Measurements from ENCODE around the gene FARP1. TPM values are rescaled to one million over a fixed set of nuclear protein-coding genes. Genes with fewer than 3 reads are reported as not detected.
A peak's percentile ranks its signal among the peaks of the same experiment; 100 is the strongest.

The FARP1 gene
- total and polyA plus RNA-seq, 2 of the 13 experiments (the other 11 are each of a cell fraction or from before 2014, with no cell fraction given): 70.6 to 126 TPM

DNA sequence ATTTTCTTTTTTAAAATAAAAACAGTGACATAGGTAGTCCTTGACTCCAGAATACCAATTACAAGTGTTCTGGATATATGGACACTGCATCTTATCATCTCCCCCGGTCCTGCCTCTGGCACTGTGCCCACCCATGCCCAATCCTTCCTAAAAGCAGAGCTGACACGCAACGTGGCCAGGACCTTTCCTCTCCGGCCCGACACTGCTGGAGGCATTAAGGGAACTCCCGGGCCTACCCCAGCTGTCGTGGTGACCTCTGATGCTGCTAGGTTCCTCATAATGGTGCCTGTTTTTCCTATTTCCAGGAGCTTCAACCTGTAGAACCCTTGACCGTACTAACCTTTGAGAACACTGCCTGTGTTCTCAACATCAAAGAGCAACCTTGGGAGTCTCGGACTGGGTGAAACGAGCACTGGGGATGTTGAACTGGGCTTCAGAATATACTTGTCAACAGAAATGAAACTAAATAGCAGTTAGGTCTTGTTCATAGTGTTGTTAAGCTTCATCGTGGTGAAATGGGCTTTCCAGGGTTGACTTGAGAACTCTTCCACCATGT is 48.1 kb downstream of the FARP1 start (continued):
- TF ChIP-seq ZNF687 (CRISPR knock-in tag; IDR thresholded peaks at IDR 0.05): peak; percentile 64
- no peak for TF ChIP-seq ATF3 (CRISPR knock-in tag; IDR thresholded peaks at IDR 0.05)
- no peak for TF ChIP-seq STAT5B (CRISPR knock-in tag; IDR thresholded peaks at IDR 0.05)
- no peak for TF ChIP-seq ZNF503 (CRISPR knock-in tag; IDR thresholded peaks at IDR 0.05)
- TF ChIP-seq ZMYM4 (CRISPR knock-in tag; IDR thresholded peaks at IDR 0.05): 0 out of 2 replicates have a peak, but pooled peaks have one; percentile 31
- TF ChIP-seq, protein P1, sequence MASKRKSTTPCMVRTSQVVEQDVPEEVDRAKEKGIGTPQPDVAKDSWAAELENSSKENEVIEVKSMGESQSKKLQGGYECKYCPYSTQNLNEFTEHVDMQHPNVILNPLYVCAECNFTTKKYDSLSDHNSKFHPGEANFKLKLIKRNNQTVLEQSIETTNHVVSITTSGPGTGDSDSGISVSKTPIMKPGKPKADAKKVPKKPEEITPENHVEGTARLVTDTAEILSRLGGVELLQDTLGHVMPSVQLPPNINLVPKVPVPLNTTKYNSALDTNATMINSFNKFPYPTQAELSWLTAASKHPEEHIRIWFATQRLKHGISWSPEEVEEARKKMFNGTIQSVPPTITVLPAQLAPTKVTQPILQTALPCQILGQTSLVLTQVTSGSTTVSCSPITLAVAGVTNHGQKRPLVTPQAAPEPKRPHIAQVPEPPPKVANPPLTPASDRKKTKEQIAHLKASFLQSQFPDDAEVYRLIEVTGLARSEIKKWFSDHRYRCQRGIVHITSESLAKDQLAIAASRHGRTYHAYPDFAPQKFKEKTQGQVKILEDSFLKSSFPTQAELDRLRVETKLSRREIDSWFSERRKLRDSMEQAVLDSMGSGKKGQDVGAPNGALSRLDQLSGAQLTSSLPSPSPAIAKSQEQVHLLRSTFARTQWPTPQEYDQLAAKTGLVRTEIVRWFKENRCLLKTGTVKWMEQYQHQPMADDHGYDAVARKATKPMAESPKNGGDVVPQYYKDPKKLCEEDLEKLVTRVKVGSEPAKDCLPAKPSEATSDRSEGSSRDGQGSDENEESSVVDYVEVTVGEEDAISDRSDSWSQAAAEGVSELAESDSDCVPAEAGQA (IDR thresholded peaks at IDR 0.05; ENCODE audit: low read depth): no peak
- TF ChIP-seq, protein P1 (CRISPR knock-in tag; IDR thresholded peaks at IDR 0.05; ENCODE audit: borderline replicate concordance): no peak
- peak; percentile 48; the same call in 1 of the 2 replicates for TF ChIP-seq NR2F2 (IDR thresholded peaks at IDR 0.05; ENCODE audit: borderline replicate concordance, low read depth)
- TF ChIP-seq SKIL (CRISPR knock-in tag; IDR thresholded peaks at IDR 0.05; ENCODE audit: borderline replicate concordance): 0 out of 2 replicates have a peak, but pooled peaks have one; percentile 17
- TF ChIP-seq NCOR1 (IDR thresholded peaks at IDR 0.05; ENCODE audit: borderline replicate concordance, low read length): no peak
- TF ChIP-seq BCL6 (CRISPR knock-in tag; IDR thresholded peaks at IDR 0.05): peak; percentile 71; the same call in 1 of the 2 replicates
- TF ChIP-seq CHCHD3 (CRISPR knock-in tag; IDR thresholded peaks at IDR 0.05): no peak
- TF ChIP-seq TBX2 (CRISPR knock-in tag; IDR thresholded peaks at IDR 0.05; ENCODE audit: borderline replicate concordance): peak; percentile 35; the same call in 1 of the 2 replicates
- 0 out of 2 replicates have a peak, but pooled peaks have one; percentile 26 for TF ChIP-seq GATAD2A (CRISPR knock-in tag; IDR thresholded peaks at IDR 0.05)
- no peak for TF ChIP-seq SRF (IDR thresholded peaks at IDR 0.05; ENCODE audit: low read depth, low read length)

Data from HepG2 (cell line).